SK-N-SH (cell line): Measurements from ENCODE around the gene EQTN. TPM values are rescaled to one million over a fixed set of nuclear protein-coding genes. Genes with fewer than 3 reads are reported as not detected.

ENCODE experiments used
- CTCF ChIA-PET: fragments of 300-600, 350-600 bp; formaldehyde crosslinking; extraction: SDS; loops from one replicate; lab custom pipeline; 2021; lab: Yijun Ruan, JAX
- POLR2A ChIA-PET: fragments of 350-600 bp; sonication (Branson Sonifier 250); formaldehyde crosslinking; extraction: SDS; loops from one replicate; lab custom pipeline; 2020; ENCODE audit warnings: antibody characterized with exemption, inconsistent platforms; lab: Yijun Ruan, JAX
- DNase-seq: peaks from one replicate; pipeline ENCODE4 v3.0.0; 2012
- H2AFZ ChIP-seq: fragments of 200-600 bp; sonication (generic); 2 replicates; pipeline ENCODE4 v1.8.1; 2016; ENCODE audit warnings: antibody characterized with exemption, mild to moderate bottlenecking, low read depth
- H3F3A ChIP-seq: fragments of 200-600 bp; sonication (generic); replicated peaks from 2 replicates; pipeline ENCODE3; 2016; ENCODE audit warnings: antibody characterized with exemption, mild to moderate bottlenecking; ENCODE audit not compliant: insufficient read depth
- H3K27ac ChIP-seq, 2 experiments: fragments of 200-500 bp in 1 of 2; fragments of 200-600 bp in 1 of 2; sonication (Bioruptor generic) in 1 of 2; sonication (generic), shearing (Covaris generic) in 1 of 2; 2 replicates each; pipeline versions ENCODE4 v1.5.1 to v1.6.1; 2014 to 2016; ENCODE audit warnings: low read depth in 2 of 2, inconsistent platforms in 1 of 2, low read length in 1 of 2, mild to moderate bottlenecking in 1 of 2, mixed read lengths in 1 of 2
- H3K27me3 ChIP-seq: fragments of 200-600 bp; sonication (generic), shearing (Covaris generic); 2 replicates; pipeline ENCODE4 v1.6.1; 2016; ENCODE audit warnings: mixed run types; ENCODE audit not compliant: insufficient read depth
- H3K36me3 ChIP-seq, 2 experiments: fragments of 200-500 bp in 1 of 2; fragments of 200-600 bp in 1 of 2; sonication (Bioruptor generic) in 1 of 2; sonication (generic) in 1 of 2; replicated peaks in 1 of 2; 2 replicates each; pipeline versions ENCODE3 to v1.5.1; 2014 to 2016; ENCODE audit warnings: low read length in 1 of 2, mild to moderate bottlenecking in 1 of 2; ENCODE audit not compliant: insufficient read depth in 2 of 2, control insufficient read depth in 1 of 2
- H3K4me1 ChIP-seq, 2 experiments: fragments of 200-500 bp in 1 of 2; fragments of 200-600 bp in 1 of 2; sonication (Bioruptor generic) in 1 of 2; sonication (generic), shearing (Covaris generic) in 1 of 2; 2 replicates each; pipeline versions ENCODE4 v1.5.1 to v1.6.1; 2014 to 2016; ENCODE audit warnings: low read depth in 1 of 2, low read length in 1 of 2, mixed run types in 1 of 2; ENCODE audit not compliant: insufficient read depth in 2 of 2, control insufficient read depth in 1 of 2
- H3K4me2 ChIP-seq: fragments of 200-600 bp; sonication (generic), shearing (Covaris generic); 2 replicates; pipeline ENCODE4 v1.6.1; 2017; ENCODE audit warnings: mixed run types
- H3K4me3 ChIP-seq, 2 experiments: fragments of 200-500 bp in 1 of 2; fragments of 200-600 bp in 1 of 2; sonication (Bioruptor generic) in 1 of 2; sonication (generic), shearing (Covaris generic) in 1 of 2; 2 replicates each; pipeline versions ENCODE4 v1.5.1 to v1.8.1; 2014 to 2016; ENCODE audit warnings: low read depth in 2 of 2, inconsistent platforms in 1 of 2, low read length in 1 of 2, mild to moderate bottlenecking in 1 of 2, mixed read lengths in 1 of 2, moderate library complexity in 1 of 2
- H3K79me2 ChIP-seq: fragments of 200-600 bp; sonication (generic); 2 replicates; pipeline ENCODE4 v1.8.1; 2017; ENCODE audit warnings: mild to moderate bottlenecking; ENCODE audit not compliant: insufficient read depth
- H3K9ac ChIP-seq: fragments of 200-600 bp; sonication (generic); 2 replicates; pipeline ENCODE4 v1.6.1; 2017; ENCODE audit warnings: mixed run types
- H3K9me2 ChIP-seq: fragments of 200-600 bp; sonication (generic); 2 replicates; pipeline ENCODE4 v1.6.1; 2017; ENCODE audit warnings: mixed run types
- H3K9me3 ChIP-seq: fragments of 200-600 bp; sonication (generic); 2 replicates; pipeline ENCODE4 v1.6.1; 2017; ENCODE audit warnings: mixed run types, mild to moderate bottlenecking, moderate library complexity
- H4K20me1 ChIP-seq: fragments of 200-600 bp; sonication (generic); 2 replicates; pipeline ENCODE4 v1.6.1; 2017; ENCODE audit warnings: mild to moderate bottlenecking, mixed run types; ENCODE audit not compliant: insufficient read depth
- EP300 ChIP-seq, 2 experiments: IDR thresholded peaks; 2 replicates each; pipeline versions ENCODE4 v1.4.0 to v1.6.1; 2012; ENCODE audit warnings: borderline replicate concordance in 1 of 2, low read depth in 1 of 2, low read length in 1 of 2
- FOXJ3 ChIP-seq: sonication (generic); formaldehyde crosslinking; IDR thresholded peaks from 2 replicates; pipeline ENCODE4 v1.5.1; 2020; ENCODE audit warnings: mild to moderate bottlenecking, missing genetic modification reagents
- NFIC ChIP-seq: IDR thresholded peaks from 2 replicates; pipeline ENCODE4 v1.4.0; 2012; ENCODE audit warnings: borderline replicate concordance
- NRF1 ChIP-seq: IDR thresholded peaks from 2 replicates; pipeline ENCODE4 v1.6.1; 2012; ENCODE audit warnings: low read depth, mild to moderate bottlenecking, low read length
- RFX5 ChIP-seq: IDR thresholded peaks from 2 replicates; pipeline ENCODE4 v1.6.1; 2012; ENCODE audit warnings: mild to moderate bottlenecking, improper control_type of control experiment, low read length
- RXRA ChIP-seq: IDR thresholded peaks from 2 replicates; pipeline ENCODE4 v1.4.0; 2012; ENCODE audit warnings: low read depth, mild to moderate bottlenecking, borderline replicate concordance
- SIN3A ChIP-seq: IDR thresholded peaks from 2 replicates; pipeline ENCODE4 v1.6.1; 2012; ENCODE audit warnings: low read depth, mild to moderate bottlenecking, low read length, moderate library complexity, borderline replicate concordance
- SMC3 ChIP-seq: IDR thresholded peaks from 2 replicates; pipeline ENCODE4 v1.6.1; 2012; ENCODE audit warnings: low read depth, low read length, improper control_type of control experiment
- TEAD4 ChIP-seq: IDR thresholded peaks from 2 replicates; pipeline ENCODE4 v1.4.0; 2012; ENCODE audit warnings: mild to moderate bottlenecking, borderline replicate concordance; ENCODE audit not compliant: insufficient read depth
- USF2 ChIP-seq: fragments of 150-350 bp; IDR thresholded peaks from 2 replicates; pipeline ENCODE4 v1.6.1; 2017; ENCODE audit warnings: antibody characterized with exemption, low read length, low read depth, borderline replicate concordance
- YY1 ChIP-seq: IDR thresholded peaks from 2 replicates; pipeline ENCODE4 v1.4.0; 2012; ENCODE audit warnings: low read depth, mild to moderate bottlenecking
- ZBTB33 ChIP-seq: IDR thresholded peaks from 2 replicates; pipeline ENCODE4 v1.4.0; 2012; ENCODE audit warnings: low read depth, borderline replicate concordance
- WGBS: methylation state at CpG from one replicate; pipeline ENCODE4 v1.1.6; 2017; ENCODE audit warnings: low lambda C conversion rate; 5-methylcytosine and 5-hydroxymethylcytosine counted together
- polyA plus RNA-seq, 3 experiments: library from polyadenylated mRNA; depleted of rRNA; stranded (reverse); fragments of >200 nt; gene quantifications; 2 replicates each; pipeline ENCODE4 v1.2.3, GENCODE V29; 2012
- TF ChIP-seq, protein P1 (sequence below): IDR thresholded peaks from 2 replicates; pipeline ENCODE4 v1.6.1; 2012; ENCODE audit warnings: mild to moderate bottlenecking, low read depth, low read length, moderate library complexity
- TF ChIP-seq, protein P2 (sequence below): fragments of 150-350 bp; IDR thresholded peaks from 2 replicates; pipeline ENCODE4 v1.6.1; 2016; ENCODE audit warnings: mild to moderate bottlenecking, low read depth, low read length

EQTN gene
- polyA plus RNA-seq (2012; rRNA removed) = not detected in 2 replicates
- not detected in 2 replicates for polyA plus RNA-seq (2012; cell fraction: cytosol; rRNA removed)
- not detected in 2 replicates for polyA plus RNA-seq (2012; cell fraction: nucleus; rRNA removed)

DNA sequence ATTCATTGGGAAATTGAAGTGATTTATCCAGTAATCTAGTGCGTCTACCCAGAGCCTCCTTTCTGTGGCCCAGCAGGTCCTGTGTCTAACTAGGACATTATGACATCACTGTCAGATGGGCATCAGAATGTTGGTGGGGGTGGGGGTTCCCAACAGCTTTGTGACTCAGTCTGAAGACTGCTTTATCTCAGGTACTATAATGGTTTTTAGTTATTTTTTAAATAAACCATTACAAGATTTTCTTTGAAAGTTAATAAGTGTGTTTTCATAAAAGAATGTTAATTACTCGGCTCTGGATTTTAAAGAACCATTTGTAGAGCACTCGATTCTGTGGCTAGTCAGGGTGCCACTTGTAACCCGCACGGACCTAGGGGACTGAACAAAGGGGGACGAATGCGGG is at the start of gene EQTN:
TSS of gene EQTN (minus strand) at position 101 of the 400 bp plus-strand sequence. CDS start at position 6, 95 bp downstream.
- H3K4me3 ChIP-seq = no peak within 1 kb of the TSS
- H3K4me2 ChIP-seq = no peak within 1 kb of the TSS
- no peaks in the 10 kb centered on the region for H3K27me3 ChIP-seq
- TF ChIP-seq ZBTB33 (no peak), TEAD4 (no peak), YY1 (no peak), NRF1 (no peak), EP300 (IDR thresholded peaks at IDR 0.05; ENCODE audit: borderline replicate concordance in 1 of 2, low read depth in 1 of 2, low read length in 1 of 2) (no peak), RXRA (no peak), SMC3 (no peak), FOXJ3 (no peak), SIN3A (no peak), RFX5 (no peak), NFIC (no peak), USF2 (no peak)
- TF ChIP-seq, protein P1, sequence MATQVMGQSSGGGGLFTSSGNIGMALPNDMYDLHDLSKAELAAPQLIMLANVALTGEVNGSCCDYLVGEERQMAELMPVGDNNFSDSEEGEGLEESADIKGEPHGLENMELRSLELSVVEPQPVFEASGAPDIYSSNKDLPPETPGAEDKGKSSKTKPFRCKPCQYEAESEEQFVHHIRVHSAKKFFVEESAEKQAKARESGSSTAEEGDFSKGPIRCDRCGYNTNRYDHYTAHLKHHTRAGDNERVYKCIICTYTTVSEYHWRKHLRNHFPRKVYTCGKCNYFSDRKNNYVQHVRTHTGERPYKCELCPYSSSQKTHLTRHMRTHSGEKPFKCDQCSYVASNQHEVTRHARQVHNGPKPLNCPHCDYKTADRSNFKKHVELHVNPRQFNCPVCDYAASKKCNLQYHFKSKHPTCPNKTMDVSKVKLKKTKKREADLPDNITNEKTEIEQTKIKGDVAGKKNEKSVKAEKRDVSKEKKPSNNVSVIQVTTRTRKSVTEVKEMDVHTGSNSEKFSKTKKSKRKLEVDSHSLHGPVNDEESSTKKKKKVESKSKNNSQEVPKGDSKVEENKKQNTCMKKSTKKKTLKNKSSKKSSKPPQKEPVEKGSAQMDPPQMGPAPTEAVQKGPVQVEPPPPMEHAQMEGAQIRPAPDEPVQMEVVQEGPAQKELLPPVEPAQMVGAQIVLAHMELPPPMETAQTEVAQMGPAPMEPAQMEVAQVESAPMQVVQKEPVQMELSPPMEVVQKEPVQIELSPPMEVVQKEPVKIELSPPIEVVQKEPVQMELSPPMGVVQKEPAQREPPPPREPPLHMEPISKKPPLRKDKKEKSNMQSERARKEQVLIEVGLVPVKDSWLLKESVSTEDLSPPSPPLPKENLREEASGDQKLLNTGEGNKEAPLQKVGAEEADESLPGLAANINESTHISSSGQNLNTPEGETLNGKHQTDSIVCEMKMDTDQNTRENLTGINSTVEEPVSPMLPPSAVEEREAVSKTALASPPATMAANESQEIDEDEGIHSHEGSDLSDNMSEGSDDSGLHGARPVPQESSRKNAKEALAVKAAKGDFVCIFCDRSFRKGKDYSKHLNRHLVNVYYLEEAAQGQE = no peak
- TF ChIP-seq, protein P2, sequence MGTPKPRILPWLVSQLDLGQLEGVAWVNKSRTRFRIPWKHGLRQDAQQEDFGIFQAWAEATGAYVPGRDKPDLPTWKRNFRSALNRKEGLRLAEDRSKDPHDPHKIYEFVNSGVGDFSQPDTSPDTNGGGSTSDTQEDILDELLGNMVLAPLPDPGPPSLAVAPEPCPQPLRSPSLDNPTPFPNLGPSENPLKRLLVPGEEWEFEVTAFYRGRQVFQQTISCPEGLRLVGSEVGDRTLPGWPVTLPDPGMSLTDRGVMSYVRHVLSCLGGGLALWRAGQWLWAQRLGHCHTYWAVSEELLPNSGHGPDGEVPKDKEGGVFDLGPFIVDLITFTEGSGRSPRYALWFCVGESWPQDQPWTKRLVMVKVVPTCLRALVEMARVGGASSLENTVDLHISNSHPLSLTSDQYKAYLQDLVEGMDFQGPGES = no peak
- no peaks in the 10 kb centered on the region for H3K9me3 ChIP-seq
- H3F3A ChIP-seq = no peaks in the 10 kb centered on the region
- WGBS = 70% methylated on average over 7 of the region's 7 CpGs
- H3K36me3 ChIP-seq = no peaks in the 10 kb centered on the region
- ChIA-PET POLR2A (no interaction called here), CTCF (interaction anchor here (1.0 to 1.6 kb wide), 2 partner anchors 10 to 21 kb away, joined by 3 read pairs; no protein-coding TSS in a partner anchor)
- no peaks in the 10 kb centered on the region for H3K9me2 ChIP-seq
- no peak within 1 kb of the TSS for H3K9ac ChIP-seq
- no peaks in the 10 kb centered on the region for H4K20me1 ChIP-seq
- no peak for DNase-seq
- H2AFZ ChIP-seq = no peak within 1 kb of the TSS
- no peak within 1 kb of the TSS for H3K27ac ChIP-seq
- no peaks in the 10 kb centered on the region for H3K79me2 ChIP-seq
- H3K4me1 ChIP-seq = no peaks in the 10 kb centered on the region; a peak in 2 of 4 replicates
